Measurements from ENCODE around the gene P2RX3.

P2RX3 gene

GRCh38 chr11:57312511-57313021 lies 25.6 kb upstream of the P2RX3 start (continued):
- TF ChIP-seq ZBTB49 (tag by site-specific recombination; IDR thresholded peaks at IDR 0.05; ENCODE audit: low read depth) (no peak), ZNF624 (tag by site-specific recombination; IDR thresholded peaks at IDR 0.05) (no peak), ZNF19 (tag by site-specific recombination; IDR thresholded peaks at IDR 0.05; ENCODE audit: low read depth) (no peak), ZNF658 (tag by site-specific recombination; IDR thresholded peaks at IDR 0.05) (no peak)

- Histone ChIP-seq H3K36me3 (ENCODE audit: control insufficient read depth in 2 of 2, insufficient read depth in 1 of 2, low read length in 2 of 2) (peaks cover 0 to 87% of the 10 kb centered on the region in 2 experiments; a peak in 1 of 3 replicates), H3K4me1 (ENCODE audit: control insufficient read depth, insufficient read depth, low read length) (no peaks in the 10 kb centered on the region), H3K9me3 (ENCODE audit: control insufficient read depth, insufficient read depth, low read depth, low read length) (no peaks in the 10 kb centered on the region), H3K4me3 (ENCODE audit: low read depth, low read length) (no peak overlapping the region), H3K27ac (ENCODE audit: extremely low read depth, low read depth, low read length) (no peak overlapping the region)
- TF ChIP-seq SP7 (tag by site-specific recombination; IDR thresholded peaks at IDR 0.05), result no peak
- TF ChIP-seq INSM2 (tag by site-specific recombination; IDR thresholded peaks at IDR 0.05), result no peak
- no peak for TF ChIP-seq ZNF266 (tag by site-specific recombination; IDR thresholded peaks at IDR 0.05; ENCODE audit: low read depth)
- no peak for TF ChIP-seq ZNF114 (tag by site-specific recombination; IDR thresholded peaks at IDR 0.05)
- TF ChIP-seq ATF2 (tag by site-specific recombination; IDR thresholded peaks at IDR 0.05; ENCODE audit: low read depth), result no peak
- no peak for TF ChIP-seq ZNF48 (tag by site-specific recombination; IDR thresholded peaks at IDR 0.05)
- TF ChIP-seq YY2 (tag by site-specific recombination; IDR thresholded peaks at IDR 0.05), result no peak
- no peak for TF ChIP-seq ZBTB6 (tag by site-specific recombination; IDR thresholded peaks at IDR 0.05)
- no peak for TF ChIP-seq ZNF660 (tag by site-specific recombination; IDR thresholded peaks at IDR 0.05)
- TF ChIP-seq ZNF558 (tag by site-specific recombination; IDR thresholded peaks at IDR 0.05), result no peak
- no peak for TF ChIP-seq ZNF138 (tag by site-specific recombination; IDR thresholded peaks at IDR 0.05; ENCODE audit: borderline replicate concordance)
- TF ChIP-seq ZNF561 (tag by site-specific recombination; IDR thresholded peaks at IDR 0.05; ENCODE audit: borderline replicate concordance), result no peak
- no peak for TF ChIP-seq ZBTB10 (tag by site-specific recombination; IDR thresholded peaks at IDR 0.05)
- no peak for TF ChIP-seq ZNF548 (tag by site-specific recombination; IDR thresholded peaks at IDR 0.05)
- no peak for TF ChIP-seq KLF17 (tag by site-specific recombination; IDR thresholded peaks at IDR 0.05)
- TF ChIP-seq FEZF1 (tag by site-specific recombination; IDR thresholded peaks at IDR 0.05), result no peak
- no peak for TF ChIP-seq ZBTB48 (tag by site-specific recombination; IDR thresholded peaks at IDR 0.05)
- no peak for TF ChIP-seq ZNF529 (tag by site-specific recombination; IDR thresholded peaks at IDR 0.05; ENCODE audit: insufficient replicate concordance)
- TF ChIP-seq ZNF132 (tag by site-specific recombination; IDR thresholded peaks at IDR 0.05; ENCODE audit: borderline replicate concordance), result no peak
- no peak for TF ChIP-seq ZNF202 (tag by site-specific recombination; IDR thresholded peaks at IDR 0.05; ENCODE audit: borderline replicate concordance)
- ChIA-PET POLR2A (interaction anchor here (2.3 to 3.9 kb wide), 2 partner anchors 10 to 22 kb away, joined by 11 to 95 read pairs; partner anchors contain the start of genes SSRP1 and TNKS1BP1), CTCF (no interaction called here)
Observed at GRCh38 chr11:57313071-57313787, 24.9 kb upstream of the P2RX3 start.
